HepG2 (cell line): ENCODE measurements around the gene SNRNP27. TPM values are rescaled to one million over a fixed set of nuclear protein-coding genes. Genes with fewer than 3 reads are reported as not detected.

ENCODE experiments used
- FOXA1 ChIP-seq, 2 experiments: fragments of 450-650 bp in 1 of 2; sonication (generic) in 1 of 2; formaldehyde crosslinking in 1 of 2; IDR thresholded peaks; 2 replicates each; pipeline versions ENCODE4 v1.4.0 to v1.6.1; 2016 to 2020; ENCODE audit warnings: missing genetic modification reagents in 1 of 2
- HNRNPK ChIP-seq: fragments of 200-400 bp; formaldehyde crosslinking; IDR thresholded peaks from 2 replicates; pipeline ENCODE4 v1.6.1; 2018; ENCODE audit warnings: low read length, low read depth, moderate library complexity, mild to moderate bottlenecking; ENCODE audit not compliant: poor library complexity, severe bottlenecking
- ISL2 ChIP-seq: sonication (generic); formaldehyde crosslinking; IDR thresholded peaks from 2 replicates; pipeline ENCODE4 v1.5.0; 2020; ENCODE audit warnings: missing genetic modification reagents
- KAT2B ChIP-seq: fragments of 150-350 bp; IDR thresholded peaks from 2 replicates; pipeline ENCODE4 v1.6.1; 2014; ENCODE audit warnings: low read depth, low read length, borderline replicate concordance
- MED13 ChIP-seq: sonication (generic); formaldehyde crosslinking; IDR thresholded peaks from 2 replicates; pipeline ENCODE4 v1.5.0; 2020; ENCODE audit warnings: missing genetic modification reagents
- SALL2 ChIP-seq: sonication (generic); formaldehyde crosslinking; IDR thresholded peaks from 2 replicates; pipeline ENCODE4 v1.8.1; 2023; ENCODE audit warnings: mild to moderate bottlenecking, missing genetic modification reagents, inconsistent platforms
- SIX4 ChIP-seq: sonication (generic); formaldehyde crosslinking; IDR thresholded peaks from 2 replicates; pipeline ENCODE4 v1.4.0; 2020; ENCODE audit warnings: missing genetic modification reagents
- SP4 ChIP-seq: sonication (generic); formaldehyde crosslinking; IDR thresholded peaks from 2 replicates; pipeline ENCODE4 v1.8.1; 2023; ENCODE audit warnings: mild to moderate bottlenecking, missing genetic modification reagents
- ZFY ChIP-seq: sonication (generic); formaldehyde crosslinking; IDR thresholded peaks from 2 replicates; pipeline ENCODE4 v1.4.0; 2020; ENCODE audit warnings: missing genetic modification reagents
- ZNF30 ChIP-seq: sonication (generic); formaldehyde crosslinking; IDR thresholded peaks from 2 replicates; pipeline ENCODE4 v1.5.0; 2020; ENCODE audit warnings: mild to moderate bottlenecking, missing genetic modification reagents
- ZNF33B ChIP-seq: sonication (generic); formaldehyde crosslinking; IDR thresholded peaks from 2 replicates; pipeline ENCODE4 v1.5.1; 2020; ENCODE audit warnings: mild to moderate bottlenecking, missing genetic modification reagents
- ZNF432 ChIP-seq: sonication (generic); formaldehyde crosslinking; IDR thresholded peaks from 2 replicates; pipeline ENCODE4 v1.5.0; 2020; ENCODE audit warnings: missing genetic modification reagents, mild to moderate bottlenecking, borderline replicate concordance
- ZNF441 ChIP-seq: sonication (generic); formaldehyde crosslinking; IDR thresholded peaks from 2 replicates; pipeline ENCODE4 v1.7.0; 2021; ENCODE audit warnings: missing genetic modification reagents, borderline replicate concordance
- ZNF674 ChIP-seq: sonication (generic); formaldehyde crosslinking; IDR thresholded peaks from 2 replicates; pipeline ENCODE4 v1.5.0; 2020; ENCODE audit warnings: low read depth, mild to moderate bottlenecking, missing genetic modification reagents
- polyA plus RNA-seq, 8 experiments: library from polyadenylated mRNA; depleted of rRNA in 3 of 8; stranded (reverse) in 7 of 8; unstranded in 1 of 8; fragments of >200 nt; fragmentation: Illumina TruSeq in 4 of 8; extraction: Trizol in 4 of 8; gene quantifications; 2 replicates each; pipeline versions ENCODE4 v1.2.1 to v1.2.3, GENCODE V29; 2011 to 2016; ENCODE audit warnings: low read depth in 4 of 8, missing spikeins in 1 of 8, mixed read lengths in 1 of 8; ENCODE audit not compliant: insufficient read depth in 1 of 8
- total RNA-seq, 5 experiments: library from RNA; depleted of rRNA; stranded (reverse); fragments of >200 nt; fragmentation: Illumina TruSeq; extraction: Trizol; gene quantifications; 2 replicates each; pipeline ENCODE4 v1.2.3, GENCODE V29; 2016; ENCODE audit warnings: low read depth in 1 of 5
- TF ChIP-seq, protein P1 (sequence below): sonication (generic); formaldehyde crosslinking; conservative IDR thresholded peaks from 2 replicates; pipeline ENCODE4 v1.4.0; 2020; ENCODE audit warnings: mild to moderate bottlenecking, missing genetic modification reagents, moderate library complexity
- TF ChIP-seq, protein P2 (sequence below): sonication (generic); formaldehyde crosslinking; IDR thresholded peaks from 2 replicates; pipeline ENCODE4 v1.4.0; 2020; ENCODE audit warnings: missing genetic modification reagents
- TF ChIP-seq, protein P3 (sequence below): sonication (generic); formaldehyde crosslinking; IDR thresholded peaks from 2 replicates; pipeline ENCODE4 v1.4.0; 2020; ENCODE audit warnings: missing genetic modification reagents; ENCODE audit errors: not compliant biosample characterization
- TF ChIP-seq, protein P4 (sequence below): sonication (generic); formaldehyde crosslinking; IDR thresholded peaks from 2 replicates; pipeline ENCODE4 v1.4.0; 2020; ENCODE audit warnings: mild to moderate bottlenecking, missing genetic modification reagents
- TF ChIP-seq, protein P5 (sequence below): sonication (generic); formaldehyde crosslinking; IDR thresholded peaks from 2 replicates; pipeline ENCODE4 v1.4.0; 2020; ENCODE audit warnings: missing genetic modification reagents, mild to moderate bottlenecking, borderline replicate concordance

SNRNP27 gene
- total and polyA plus RNA-seq, 2 of the 13 experiments (the other 11 are each of a cell fraction or from before 2014, with no cell fraction given), result 49.8 to 54.6 TPM

DNA sequence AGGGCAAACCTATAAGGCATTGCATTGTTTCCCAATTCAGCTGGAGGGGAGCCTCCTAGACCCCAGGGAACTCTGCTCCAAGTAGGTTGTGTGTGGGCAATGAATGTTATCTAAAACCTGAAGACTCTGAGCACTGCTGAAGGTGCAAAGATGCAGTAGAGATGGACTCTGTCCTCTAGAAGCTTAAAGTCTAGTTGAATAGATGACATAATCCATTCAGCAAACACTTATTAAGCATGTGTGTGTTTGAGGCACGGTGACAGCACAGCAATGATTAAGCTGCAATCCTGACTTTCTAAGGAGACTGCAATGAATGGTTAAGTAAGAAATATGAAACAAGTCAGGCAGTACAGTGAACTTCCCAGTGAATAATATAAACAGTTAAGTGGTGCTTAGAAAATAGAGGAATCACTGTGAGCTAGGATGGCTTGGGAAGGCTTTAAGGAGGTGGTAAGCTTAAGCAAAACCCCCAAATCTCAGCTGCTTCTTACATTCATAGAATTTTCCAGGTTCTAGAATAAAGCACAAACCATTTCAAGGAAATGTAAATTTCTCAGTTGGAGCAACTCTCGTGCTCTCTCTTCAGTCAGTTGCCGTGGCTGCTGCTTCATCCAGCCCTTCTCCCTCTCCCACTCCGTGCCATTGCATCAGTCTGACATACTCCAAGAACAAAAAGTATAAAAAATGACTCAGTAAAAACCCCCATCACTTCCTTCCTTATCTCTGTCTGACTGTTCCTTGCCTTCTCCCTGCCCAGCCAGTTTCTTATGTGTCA lies 40.3 kb downstream of the SNRNP27 start (continued):
- TF ChIP-seq, protein P1, sequence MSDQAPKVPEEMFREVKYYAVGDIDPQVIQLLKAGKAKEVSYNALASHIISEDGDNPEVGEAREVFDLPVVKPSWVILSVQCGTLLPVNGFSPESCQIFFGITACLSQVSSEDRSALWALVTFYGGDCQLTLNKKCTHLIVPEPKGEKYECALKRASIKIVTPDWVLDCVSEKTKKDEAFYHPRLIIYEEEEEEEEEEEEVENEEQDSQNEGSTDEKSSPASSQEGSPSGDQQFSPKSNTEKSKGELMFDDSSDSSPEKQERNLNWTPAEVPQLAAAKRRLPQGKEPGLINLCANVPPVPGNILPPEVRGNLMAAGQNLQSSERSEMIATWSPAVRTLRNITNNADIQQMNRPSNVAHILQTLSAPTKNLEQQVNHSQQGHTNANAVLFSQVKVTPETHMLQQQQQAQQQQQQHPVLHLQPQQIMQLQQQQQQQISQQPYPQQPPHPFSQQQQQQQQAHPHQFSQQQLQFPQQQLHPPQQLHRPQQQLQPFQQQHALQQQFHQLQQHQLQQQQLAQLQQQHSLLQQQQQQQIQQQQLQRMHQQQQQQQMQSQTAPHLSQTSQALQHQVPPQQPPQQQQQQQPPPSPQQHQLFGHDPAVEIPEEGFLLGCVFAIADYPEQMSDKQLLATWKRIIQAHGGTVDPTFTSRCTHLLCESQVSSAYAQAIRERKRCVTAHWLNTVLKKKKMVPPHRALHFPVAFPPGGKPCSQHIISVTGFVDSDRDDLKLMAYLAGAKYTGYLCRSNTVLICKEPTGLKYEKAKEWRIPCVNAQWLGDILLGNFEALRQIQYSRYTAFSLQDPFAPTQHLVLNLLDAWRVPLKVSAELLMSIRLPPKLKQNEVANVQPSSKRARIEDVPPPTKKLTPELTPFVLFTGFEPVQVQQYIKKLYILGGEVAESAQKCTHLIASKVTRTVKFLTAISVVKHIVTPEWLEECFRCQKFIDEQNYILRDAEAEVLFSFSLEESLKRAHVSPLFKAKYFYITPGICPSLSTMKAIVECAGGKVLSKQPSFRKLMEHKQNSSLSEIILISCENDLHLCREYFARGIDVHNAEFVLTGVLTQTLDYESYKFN, result peak; percentile 94
- TF ChIP-seq, protein P2, sequence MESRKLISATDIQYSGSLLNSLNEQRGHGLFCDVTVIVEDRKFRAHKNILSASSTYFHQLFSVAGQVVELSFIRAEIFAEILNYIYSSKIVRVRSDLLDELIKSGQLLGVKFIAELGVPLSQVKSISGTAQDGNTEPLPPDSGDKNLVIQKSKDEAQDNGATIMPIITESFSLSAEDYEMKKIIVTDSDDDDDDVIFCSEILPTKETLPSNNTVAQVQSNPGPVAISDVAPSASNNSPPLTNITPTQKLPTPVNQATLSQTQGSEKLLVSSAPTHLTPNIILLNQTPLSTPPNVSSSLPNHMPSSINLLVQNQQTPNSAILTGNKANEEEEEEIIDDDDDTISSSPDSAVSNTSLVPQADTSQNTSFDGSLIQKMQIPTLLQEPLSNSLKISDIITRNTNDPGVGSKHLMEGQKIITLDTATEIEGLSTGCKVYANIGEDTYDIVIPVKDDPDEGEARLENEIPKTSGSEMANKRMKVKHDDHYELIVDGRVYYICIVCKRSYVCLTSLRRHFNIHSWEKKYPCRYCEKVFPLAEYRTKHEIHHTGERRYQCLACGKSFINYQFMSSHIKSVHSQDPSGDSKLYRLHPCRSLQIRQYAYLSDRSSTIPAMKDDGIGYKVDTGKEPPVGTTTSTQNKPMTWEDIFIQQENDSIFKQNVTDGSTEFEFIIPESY (CRISPR knock-in tag), result no peak
- no peak for TF ChIP-seq SP4 (CRISPR knock-in tag)
- no peak for TF ChIP-seq ZFY (CRISPR knock-in tag)
- TF ChIP-seq ZNF441 (CRISPR knock-in tag), result no peak
- peak; percentile 78 for TF ChIP-seq ISL2 (CRISPR knock-in tag)
- TF ChIP-seq ZNF33B (CRISPR knock-in tag), result no peak
- TF ChIP-seq HNRNPK, result no peak
- TF ChIP-seq SALL2 (CRISPR knock-in tag), result no peak
- TF ChIP-seq ZNF432 (CRISPR knock-in tag), result no peak
- TF ChIP-seq ZNF674 (CRISPR knock-in tag), result no peak
- no peak for TF ChIP-seq MED13
- no peak for TF ChIP-seq KAT2B
- TF ChIP-seq, protein P3, sequence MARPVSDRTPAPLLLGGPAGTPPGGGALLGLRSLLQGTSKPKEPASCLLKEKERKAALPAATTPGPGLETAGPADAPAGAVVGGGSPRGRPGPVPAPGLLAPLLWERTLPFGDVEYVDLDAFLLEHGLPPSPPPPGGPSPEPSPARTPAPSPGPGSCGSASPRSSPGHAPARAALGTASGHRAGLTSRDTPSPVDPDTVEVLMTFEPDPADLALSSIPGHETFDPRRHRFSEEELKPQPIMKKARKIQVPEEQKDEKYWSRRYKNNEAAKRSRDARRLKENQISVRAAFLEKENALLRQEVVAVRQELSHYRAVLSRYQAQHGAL (CRISPR knock-in tag), result no peak
- no peak for TF ChIP-seq ZNF30 (CRISPR knock-in tag)
- TF ChIP-seq, protein P4, sequence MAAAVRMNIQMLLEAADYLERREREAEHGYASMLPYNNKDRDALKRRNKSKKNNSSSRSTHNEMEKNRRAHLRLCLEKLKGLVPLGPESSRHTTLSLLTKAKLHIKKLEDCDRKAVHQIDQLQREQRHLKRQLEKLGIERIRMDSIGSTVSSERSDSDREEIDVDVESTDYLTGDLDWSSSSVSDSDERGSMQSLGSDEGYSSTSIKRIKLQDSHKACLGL (CRISPR knock-in tag), result no peak
- TF ChIP-seq, protein P5, sequence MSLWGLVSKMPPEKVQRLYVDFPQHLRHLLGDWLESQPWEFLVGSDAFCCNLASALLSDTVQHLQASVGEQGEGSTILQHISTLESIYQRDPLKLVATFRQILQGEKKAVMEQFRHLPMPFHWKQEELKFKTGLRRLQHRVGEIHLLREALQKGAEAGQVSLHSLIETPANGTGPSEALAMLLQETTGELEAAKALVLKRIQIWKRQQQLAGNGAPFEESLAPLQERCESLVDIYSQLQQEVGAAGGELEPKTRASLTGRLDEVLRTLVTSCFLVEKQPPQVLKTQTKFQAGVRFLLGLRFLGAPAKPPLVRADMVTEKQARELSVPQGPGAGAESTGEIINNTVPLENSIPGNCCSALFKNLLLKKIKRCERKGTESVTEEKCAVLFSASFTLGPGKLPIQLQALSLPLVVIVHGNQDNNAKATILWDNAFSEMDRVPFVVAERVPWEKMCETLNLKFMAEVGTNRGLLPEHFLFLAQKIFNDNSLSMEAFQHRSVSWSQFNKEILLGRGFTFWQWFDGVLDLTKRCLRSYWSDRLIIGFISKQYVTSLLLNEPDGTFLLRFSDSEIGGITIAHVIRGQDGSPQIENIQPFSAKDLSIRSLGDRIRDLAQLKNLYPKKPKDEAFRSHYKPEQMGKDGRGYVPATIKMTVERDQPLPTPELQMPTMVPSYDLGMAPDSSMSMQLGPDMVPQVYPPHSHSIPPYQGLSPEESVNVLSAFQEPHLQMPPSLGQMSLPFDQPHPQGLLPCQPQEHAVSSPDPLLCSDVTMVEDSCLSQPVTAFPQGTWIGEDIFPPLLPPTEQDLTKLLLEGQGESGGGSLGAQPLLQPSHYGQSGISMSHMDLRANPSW (CRISPR knock-in tag), result no peak
- peak; percentile 34; the same call in 1 of the 2 replicates for TF ChIP-seq SIX4 (CRISPR knock-in tag)
- TF ChIP-seq FOXA1 (IDR thresholded peaks at IDR 0.05), result no peak
- TF ChIP-seq FOXA1 (CRISPR knock-in tag; IDR thresholded peaks at IDR 0.05), result peak; percentile 81
